CD4-positive, alpha-beta T cell treated with Interleukin-17A for 4 hours (primary cell): ENCODE data around the gene SLC4A11.
"Not testable (repeated sequence)": the region's sequence is repeated elsewhere in the genome, so short reads cannot be mapped to it uniquely, and the experiment has no call there.

Experiments used
- DNase-seq: peaks from one replicate; pipeline ENCODE4 v3.0.0-alpha.2; 2020; ENCODE audit warnings: mixed read lengths

SLC4A11 gene

DNA sequence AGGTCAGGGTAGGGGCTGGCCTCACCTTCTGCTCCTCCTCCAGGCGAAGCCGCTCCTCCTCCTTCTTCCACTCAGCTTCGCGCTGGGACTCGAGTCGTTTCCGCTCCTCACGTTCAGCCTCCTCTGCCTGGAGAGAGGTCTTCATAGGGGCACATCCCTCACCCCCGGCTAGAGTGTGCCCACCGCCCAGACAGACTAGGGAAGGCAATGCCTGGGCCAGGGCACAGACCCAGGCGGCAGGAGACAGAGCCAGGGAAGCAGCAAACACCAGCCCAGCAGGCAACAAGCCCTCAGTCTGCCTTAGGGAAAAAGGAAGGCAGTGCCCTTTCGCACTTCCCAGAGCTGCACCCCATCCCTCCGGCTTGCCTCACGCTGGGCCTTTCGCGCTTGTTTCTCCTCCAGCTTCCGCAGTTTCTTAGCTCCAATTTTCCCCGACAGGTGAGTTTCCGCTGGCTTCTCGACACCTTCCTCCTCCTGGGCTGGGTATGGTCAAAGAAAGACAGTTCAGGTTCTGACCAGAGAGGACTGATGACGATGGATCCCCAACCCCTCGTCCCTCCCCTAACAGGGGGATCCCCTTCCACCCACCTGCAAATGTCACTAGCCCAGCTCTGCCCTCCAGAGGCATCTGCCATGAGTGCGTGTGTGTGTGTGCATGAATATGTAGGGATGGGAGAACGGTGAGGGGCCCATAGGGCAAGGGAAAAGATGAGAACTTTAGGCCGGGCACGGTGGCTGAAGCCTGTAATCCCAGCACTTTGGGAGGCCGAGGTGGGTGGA, 38.8 kb downstream of the SLC4A11 start:
- no peak for DNase-seq

DNA sequence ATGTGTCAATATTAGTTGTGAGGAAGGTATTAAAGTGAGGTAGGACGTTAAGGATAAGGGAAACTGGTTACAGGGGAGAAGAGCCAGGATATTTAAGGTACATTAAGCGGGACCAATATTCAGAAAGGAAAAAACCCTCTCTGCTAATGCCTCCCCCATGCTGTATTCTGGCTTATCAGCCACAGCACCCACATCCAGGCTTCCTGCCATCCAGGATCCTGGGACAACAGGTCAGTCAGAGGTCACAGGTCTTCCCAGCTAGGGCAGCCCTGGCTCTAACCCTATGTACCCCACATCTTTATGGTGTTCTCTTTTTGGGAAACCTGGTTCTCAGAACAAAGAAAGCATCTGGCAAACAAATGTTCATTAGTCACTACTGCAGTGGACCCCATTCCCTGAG, 39.8 kb downstream of the SLC4A11 start:
- no peak for DNase-seq

- DNase-seq: no peak
These were observed 43.3 kb downstream of the SLC4A11 start for GRCh38 chr20:3195590-3196237.

DNA sequence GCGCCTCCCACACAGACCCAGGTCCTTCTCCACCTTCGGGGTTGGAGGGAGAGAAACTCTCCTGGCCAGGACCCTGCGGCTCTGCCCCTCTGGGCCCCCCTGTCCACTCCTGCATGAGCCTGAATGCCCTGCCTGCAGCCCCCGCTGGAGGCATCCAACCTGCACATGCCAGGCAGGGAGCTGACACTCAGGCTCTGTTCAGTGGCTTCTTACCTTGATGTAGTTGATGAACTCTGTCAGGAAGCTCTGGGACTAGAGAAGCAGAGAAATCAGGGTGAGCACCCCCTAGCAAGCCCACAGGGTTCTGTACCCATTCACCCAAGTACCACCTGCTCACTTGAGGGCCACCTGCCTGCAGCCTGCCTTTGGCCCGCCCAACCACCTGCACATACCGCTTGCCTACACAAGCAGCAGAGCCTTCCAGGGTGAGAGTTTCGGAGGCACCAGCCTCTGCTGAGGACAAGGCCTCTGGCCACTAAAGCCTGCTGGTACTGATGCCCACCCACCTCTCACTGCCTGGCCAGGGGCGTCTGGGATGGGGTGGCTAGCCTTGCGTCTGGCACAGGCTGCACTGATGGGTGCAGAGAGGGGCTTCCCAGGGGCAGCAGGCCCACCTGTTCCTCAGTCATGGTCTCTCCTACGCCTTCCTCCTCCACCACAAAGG, 44.2 kb downstream of the SLC4A11 start:
- no peak for DNase-seq

DNA sequence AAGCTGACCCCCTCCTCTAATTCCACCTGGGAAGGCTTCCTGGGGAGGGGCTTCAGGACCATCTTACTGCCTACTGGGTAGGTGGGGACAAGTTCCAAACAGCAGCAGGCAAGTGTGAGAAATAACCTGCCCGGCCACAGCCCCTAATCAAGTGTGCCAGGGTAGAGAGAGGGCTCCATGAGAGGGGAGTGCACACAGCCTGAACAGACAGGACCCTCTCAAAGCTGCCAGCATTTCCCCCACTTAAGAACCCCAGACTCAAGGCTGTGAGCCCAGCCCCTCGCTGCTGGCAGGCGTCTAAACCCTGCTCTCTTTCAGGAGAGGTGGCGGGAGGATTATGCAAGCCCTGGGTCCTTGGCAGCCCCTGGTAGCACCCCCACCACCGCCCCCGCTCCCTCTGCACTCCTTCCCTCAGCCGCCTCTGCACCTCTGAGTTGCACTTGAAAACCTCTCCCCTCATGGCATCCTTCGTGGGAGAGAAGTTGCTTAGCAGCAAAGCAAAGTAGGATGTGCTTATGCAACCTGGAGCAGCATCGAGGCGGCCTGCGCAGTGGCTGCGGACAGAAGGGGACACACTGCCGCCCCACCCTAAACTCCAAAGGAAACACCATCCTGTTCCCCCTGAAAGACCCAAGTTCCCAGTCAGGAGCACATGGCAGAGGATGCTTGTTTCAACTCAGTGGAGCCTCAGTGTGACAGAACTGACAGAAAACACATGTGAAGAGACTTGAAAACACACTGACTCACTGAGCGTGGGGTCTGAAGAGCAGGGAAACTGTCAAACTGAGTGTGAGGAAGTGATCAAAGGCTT, 45.0 kb downstream of the SLC4A11 start:
- DNase-seq: no peak

- no peak for DNase-seq
These were observed 46.6 kb downstream of the SLC4A11 start for GRCh38 chr20:3192226-3193015.

DNA sequence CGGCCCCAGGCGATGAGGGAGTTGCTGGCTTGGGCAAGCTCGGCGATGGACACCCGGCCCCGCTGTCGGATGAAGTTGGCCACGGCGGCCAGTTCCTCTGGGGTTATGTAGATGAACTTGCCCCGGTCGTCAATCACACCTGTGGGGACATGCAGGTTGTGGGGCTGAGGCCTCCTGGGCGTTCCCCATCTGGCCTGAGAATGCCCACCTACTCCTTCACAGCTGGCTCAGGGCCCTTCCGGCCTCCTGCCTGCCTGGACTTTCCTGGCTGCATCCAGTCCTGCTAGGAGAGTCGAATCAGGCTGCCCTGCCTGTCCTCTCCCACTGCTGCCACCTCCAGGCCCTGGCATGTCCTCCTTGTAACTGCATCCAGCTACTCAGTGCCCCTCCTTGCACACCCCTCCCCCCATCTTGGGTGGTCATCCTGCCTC, 48.3 kb downstream of the SLC4A11 start:
- DNase-seq: no peak

DNA sequence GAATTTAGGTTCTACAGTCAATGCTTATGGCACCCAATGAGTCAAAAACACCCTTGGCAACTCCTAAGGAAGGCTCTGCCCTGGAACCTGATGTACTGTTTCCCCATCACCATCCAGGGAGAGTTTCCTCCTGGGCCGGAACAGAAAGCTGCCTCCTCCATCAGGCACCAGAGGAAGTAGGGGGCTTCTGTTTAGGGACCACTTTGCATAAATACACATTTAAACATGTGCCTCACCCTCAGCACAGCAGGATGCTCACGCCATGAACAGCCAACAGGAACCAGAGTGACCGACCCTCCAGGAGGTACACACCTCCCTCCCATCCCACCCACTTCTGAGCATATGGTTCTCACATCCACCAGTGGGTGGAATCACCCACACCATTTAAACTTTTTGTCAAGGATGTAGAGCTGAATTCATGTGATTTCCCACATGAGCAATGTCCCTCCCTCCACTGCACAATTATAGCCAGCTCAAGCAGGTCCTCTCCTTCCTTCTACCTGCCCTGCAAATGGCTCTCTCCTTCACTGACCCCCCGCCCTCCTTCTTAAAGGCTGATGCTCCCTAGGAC, 49.3 kb downstream of the SLC4A11 start:
- no peak for DNase-seq

GRCh38 chr20:3188823-3189413, 50.1 kb downstream of the SLC4A11 start:
- no peak for DNase-seq

DNA sequence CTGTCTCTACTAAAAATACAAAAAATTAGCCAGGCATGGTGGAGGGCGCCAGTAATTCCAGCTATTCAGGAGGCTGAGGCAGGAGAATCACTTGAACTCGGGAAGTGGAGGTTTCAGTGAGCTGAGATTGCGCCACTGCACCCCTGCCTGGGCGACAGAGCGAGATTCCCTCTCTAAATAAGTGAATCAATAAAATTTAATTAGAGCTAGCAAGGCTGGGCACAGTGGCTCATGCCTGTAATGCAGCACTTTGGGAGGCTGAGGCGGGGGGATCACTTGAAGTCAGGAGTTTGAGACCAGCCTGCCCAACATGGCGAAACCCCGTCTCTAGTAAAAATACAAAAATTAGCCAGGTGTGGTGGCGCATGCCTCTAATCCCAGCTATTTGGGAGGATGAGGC, 51.1 kb downstream of the SLC4A11 start:
- not testable (repeated sequence) for DNase-seq

GRCh38 chr20:3183896-3184612, 54.9 kb downstream of the SLC4A11 start:
- no peak for DNase-seq

- DNase-seq: not testable (repeated sequence)
These were observed 56.6 kb downstream of the SLC4A11 start for GRCh38 chr20:3182429-3182828.

GRCh38 chr20:3181270-3181669, 57.7 kb downstream of the SLC4A11 start:
- no peak for DNase-seq

GRCh38 chr20:3180319-3180718, 58.7 kb downstream of the SLC4A11 start:
- DNase-seq: no peak

- DNase-seq: no peak
These were observed 61.1 kb downstream of the SLC4A11 start for GRCh38 chr20:3177746-3178485.
